WTC11 (cell line): ENCODE data around the gene PRR27.

Experiments used
- CBFB ChIP-seq: sonication (generic); formaldehyde crosslinking; IDR thresholded peaks from 2 replicates; pipeline ENCODE4 v1.8.1; 2022; ENCODE audit warnings: mild to moderate bottlenecking, low read depth, missing genetic modification reagents
- CREB1 ChIP-seq: sonication (generic); formaldehyde crosslinking; IDR thresholded peaks from 2 replicates; pipeline ENCODE4 v1.8.0; 2023; ENCODE audit warnings: mild to moderate bottlenecking, missing genetic modification reagents
- ESRRA ChIP-seq: sonication (generic); formaldehyde crosslinking; IDR thresholded peaks from 2 replicates; pipeline ENCODE4 v1.8.1; 2022; ENCODE audit warnings: mild to moderate bottlenecking, missing genetic modification reagents, borderline replicate concordance
- GTF2I ChIP-seq: fragments of 250-450 bp; sonication (Bioruptor Pico); conservative IDR thresholded peaks from 2 replicates; pipeline ENCODE4 v1.4.0; 2021; ENCODE audit warnings: mild to moderate bottlenecking
- JUN ChIP-seq: sonication (generic); formaldehyde crosslinking; IDR thresholded peaks from 2 replicates; pipeline ENCODE4 v1.8.0; 2023; ENCODE audit warnings: mild to moderate bottlenecking, missing genetic modification reagents
- RELA ChIP-seq: sonication (generic); formaldehyde crosslinking; IDR thresholded peaks from 2 replicates; pipeline ENCODE4 v1.8.1; 2022; ENCODE audit warnings: missing genetic modification reagents, mild to moderate bottlenecking, borderline replicate concordance
- SP1 ChIP-seq: sonication (generic); formaldehyde crosslinking; conservative IDR thresholded peaks from 2 replicates; pipeline ENCODE4 v1.8.1; 2022; ENCODE audit warnings: missing genetic modification reagents
- ZBTB21 ChIP-seq: sonication (generic); formaldehyde crosslinking; IDR thresholded peaks from 2 replicates; pipeline ENCODE4 v1.8.1; 2023; ENCODE audit warnings: mild to moderate bottlenecking, missing genetic modification reagents, borderline replicate concordance
- TF ChIP-seq, protein P1 (sequence below): sonication (generic); formaldehyde crosslinking; IDR thresholded peaks from 2 replicates; pipeline ENCODE4 v1.8.1; 2022; ENCODE audit warnings: low read depth, missing genetic modification reagents, borderline replicate concordance
- TF ChIP-seq, protein P2 (sequence below): sonication (generic); formaldehyde crosslinking; conservative IDR thresholded peaks from 2 replicates; pipeline ENCODE4 v1.8.1; 2022; ENCODE audit warnings: mild to moderate bottlenecking, missing genetic modification reagents
- TF ChIP-seq, protein P3 (sequence below): fragments of 200-600 bp; IDR thresholded peaks from 2 replicates; pipeline ENCODE4 v1.8.0; 2022; ENCODE audit warnings: antibody characterized with exemption
- TF ChIP-seq, protein P4 (sequence below): sonication (generic); formaldehyde crosslinking; IDR thresholded peaks from 2 replicates; pipeline ENCODE4 v1.8.1; 2022; ENCODE audit warnings: mild to moderate bottlenecking, moderate library complexity, missing genetic modification reagents
- TF ChIP-seq, protein P5 (sequence below): sonication (generic); formaldehyde crosslinking; IDR thresholded peaks from 2 replicates; pipeline ENCODE4 v1.8.0; 2022; ENCODE audit warnings: mild to moderate bottlenecking, missing genetic modification reagents

DNA sequence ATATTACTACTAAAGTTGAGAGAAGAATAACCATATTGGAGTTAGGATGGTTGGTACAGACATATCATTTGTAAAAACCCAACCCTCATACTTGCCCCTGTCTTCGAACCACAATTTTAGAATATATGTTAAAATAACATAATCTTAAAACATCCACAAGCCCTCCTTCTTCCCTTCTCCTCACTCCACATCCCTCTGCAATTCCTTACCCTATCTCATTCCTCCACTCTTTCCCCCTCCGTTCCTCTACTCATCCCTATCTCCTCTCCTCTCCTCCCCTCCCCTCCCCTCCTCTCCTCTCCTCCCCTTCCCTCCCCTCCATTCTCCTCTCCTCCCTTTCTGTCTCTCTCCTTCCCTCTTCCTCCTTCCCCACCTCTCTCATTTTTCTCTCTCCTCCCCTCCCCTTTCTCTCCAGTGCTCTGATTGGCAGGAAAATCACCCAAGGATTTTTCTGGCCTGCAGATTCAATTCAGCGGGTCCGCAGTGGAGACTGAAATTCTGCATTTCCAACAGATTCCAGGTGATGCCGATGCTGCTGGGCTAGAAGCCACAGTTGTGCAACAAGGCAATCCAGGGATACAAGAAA, 24.1 kb downstream of the PRR27 start:
- TF ChIP-seq SP1 (CRISPR knock-in tag) (no peak), JUN (CRISPR knock-in tag) (no peak), CREB1 (no peak), ZBTB21 (CRISPR knock-in tag) (no peak), CBFB (no peak), ESRRA (CRISPR knock-in tag) (no peak), GTF2I (CRISPR knock-in tag) (no peak), RELA (no peak)
- TF ChIP-seq, protein P1, sequence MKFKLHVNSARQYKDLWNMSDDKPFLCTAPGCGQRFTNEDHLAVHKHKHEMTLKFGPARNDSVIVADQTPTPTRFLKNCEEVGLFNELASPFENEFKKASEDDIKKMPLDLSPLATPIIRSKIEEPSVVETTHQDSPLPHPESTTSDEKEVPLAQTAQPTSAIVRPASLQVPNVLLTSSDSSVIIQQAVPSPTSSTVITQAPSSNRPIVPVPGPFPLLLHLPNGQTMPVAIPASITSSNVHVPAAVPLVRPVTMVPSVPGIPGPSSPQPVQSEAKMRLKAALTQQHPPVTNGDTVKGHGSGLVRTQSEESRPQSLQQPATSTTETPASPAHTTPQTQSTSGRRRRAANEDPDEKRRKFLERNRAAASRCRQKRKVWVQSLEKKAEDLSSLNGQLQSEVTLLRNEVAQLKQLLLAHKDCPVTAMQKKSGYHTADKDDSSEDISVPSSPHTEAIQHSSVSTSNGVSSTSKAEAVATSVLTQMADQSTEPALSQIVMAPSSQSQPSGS (CRISPR knock-in tag), result no peak
- TF ChIP-seq, protein P2, sequence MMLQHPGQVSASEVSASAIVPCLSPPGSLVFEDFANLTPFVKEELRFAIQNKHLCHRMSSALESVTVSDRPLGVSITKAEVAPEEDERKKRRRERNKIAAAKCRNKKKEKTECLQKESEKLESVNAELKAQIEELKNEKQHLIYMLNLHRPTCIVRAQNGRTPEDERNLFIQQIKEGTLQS (CRISPR knock-in tag), result no peak
- TF ChIP-seq, protein P3, sequence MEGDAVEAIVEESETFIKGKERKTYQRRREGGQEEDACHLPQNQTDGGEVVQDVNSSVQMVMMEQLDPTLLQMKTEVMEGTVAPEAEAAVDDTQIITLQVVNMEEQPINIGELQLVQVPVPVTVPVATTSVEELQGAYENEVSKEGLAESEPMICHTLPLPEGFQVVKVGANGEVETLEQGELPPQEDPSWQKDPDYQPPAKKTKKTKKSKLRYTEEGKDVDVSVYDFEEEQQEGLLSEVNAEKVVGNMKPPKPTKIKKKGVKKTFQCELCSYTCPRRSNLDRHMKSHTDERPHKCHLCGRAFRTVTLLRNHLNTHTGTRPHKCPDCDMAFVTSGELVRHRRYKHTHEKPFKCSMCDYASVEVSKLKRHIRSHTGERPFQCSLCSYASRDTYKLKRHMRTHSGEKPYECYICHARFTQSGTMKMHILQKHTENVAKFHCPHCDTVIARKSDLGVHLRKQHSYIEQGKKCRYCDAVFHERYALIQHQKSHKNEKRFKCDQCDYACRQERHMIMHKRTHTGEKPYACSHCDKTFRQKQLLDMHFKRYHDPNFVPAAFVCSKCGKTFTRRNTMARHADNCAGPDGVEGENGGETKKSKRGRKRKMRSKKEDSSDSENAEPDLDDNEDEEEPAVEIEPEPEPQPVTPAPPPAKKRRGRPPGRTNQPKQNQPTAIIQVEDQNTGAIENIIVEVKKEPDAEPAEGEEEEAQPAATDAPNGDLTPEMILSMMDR, result no peak
- TF ChIP-seq, protein P4, sequence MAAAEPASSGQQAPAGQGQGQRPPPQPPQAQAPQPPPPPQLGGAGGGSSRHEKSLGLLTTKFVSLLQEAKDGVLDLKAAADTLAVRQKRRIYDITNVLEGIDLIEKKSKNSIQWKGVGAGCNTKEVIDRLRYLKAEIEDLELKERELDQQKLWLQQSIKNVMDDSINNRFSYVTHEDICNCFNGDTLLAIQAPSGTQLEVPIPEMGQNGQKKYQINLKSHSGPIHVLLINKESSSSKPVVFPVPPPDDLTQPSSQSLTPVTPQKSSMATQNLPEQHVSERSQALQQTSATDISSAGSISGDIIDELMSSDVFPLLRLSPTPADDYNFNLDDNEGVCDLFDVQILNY, result no peak
- TF ChIP-seq, protein P5, sequence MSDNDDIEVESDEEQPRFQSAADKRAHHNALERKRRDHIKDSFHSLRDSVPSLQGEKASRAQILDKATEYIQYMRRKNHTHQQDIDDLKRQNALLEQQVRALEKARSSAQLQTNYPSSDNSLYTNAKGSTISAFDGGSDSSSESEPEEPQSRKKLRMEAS, result no peak
